SK-N-SH (cell line): ENCODE results near the gene VSIG8. TPM values are rescaled to one million over a fixed set of nuclear protein-coding genes. Genes with fewer than 3 reads are reported as not detected.

ENCODE experiments used
- CTCF ChIA-PET: fragments of 300-600, 350-600 bp; formaldehyde crosslinking; extraction: SDS; loops from one replicate; lab custom pipeline; 2021; lab: Yijun Ruan, JAX
- POLR2A ChIA-PET: fragments of 350-600 bp; sonication (Branson Sonifier 250); formaldehyde crosslinking; extraction: SDS; loops from one replicate; lab custom pipeline; 2020; ENCODE audit warnings: antibody characterized with exemption, inconsistent platforms; lab: Yijun Ruan, JAX
- DNase-seq: peaks from one replicate; pipeline ENCODE4 v3.0.0; 2012
- H2AFZ ChIP-seq: fragments of 200-600 bp; sonication (generic); 2 replicates; pipeline ENCODE4 v1.8.1; 2016; ENCODE audit warnings: antibody characterized with exemption, mild to moderate bottlenecking, low read depth
- H3F3A ChIP-seq: fragments of 200-600 bp; sonication (generic); replicated peaks from 2 replicates; pipeline ENCODE3; 2016; ENCODE audit warnings: antibody characterized with exemption, mild to moderate bottlenecking; ENCODE audit not compliant: insufficient read depth
- H3K27ac ChIP-seq, 2 experiments: fragments of 200-500 bp in 1 of 2; fragments of 200-600 bp in 1 of 2; sonication (Bioruptor generic) in 1 of 2; sonication (generic), shearing (Covaris generic) in 1 of 2; 2 replicates each; pipeline versions ENCODE4 v1.5.1 to v1.6.1; 2014 to 2016; ENCODE audit warnings: low read depth in 2 of 2, inconsistent platforms in 1 of 2, low read length in 1 of 2, mild to moderate bottlenecking in 1 of 2, mixed read lengths in 1 of 2
- H3K27me3 ChIP-seq: fragments of 200-600 bp; sonication (generic), shearing (Covaris generic); 2 replicates; pipeline ENCODE4 v1.6.1; 2016; ENCODE audit warnings: mixed run types; ENCODE audit not compliant: insufficient read depth
- H3K36me3 ChIP-seq, 2 experiments: fragments of 200-500 bp in 1 of 2; fragments of 200-600 bp in 1 of 2; sonication (Bioruptor generic) in 1 of 2; sonication (generic) in 1 of 2; replicated peaks in 1 of 2; 2 replicates each; pipeline versions ENCODE3 to v1.5.1; 2014 to 2016; ENCODE audit warnings: low read length in 1 of 2, mild to moderate bottlenecking in 1 of 2; ENCODE audit not compliant: insufficient read depth in 2 of 2, control insufficient read depth in 1 of 2
- H3K4me1 ChIP-seq, 2 experiments: fragments of 200-500 bp in 1 of 2; fragments of 200-600 bp in 1 of 2; sonication (Bioruptor generic) in 1 of 2; sonication (generic), shearing (Covaris generic) in 1 of 2; 2 replicates each; pipeline versions ENCODE4 v1.5.1 to v1.6.1; 2014 to 2016; ENCODE audit warnings: low read depth in 1 of 2, low read length in 1 of 2, mixed run types in 1 of 2; ENCODE audit not compliant: insufficient read depth in 2 of 2, control insufficient read depth in 1 of 2
- H3K4me2 ChIP-seq: fragments of 200-600 bp; sonication (generic), shearing (Covaris generic); 2 replicates; pipeline ENCODE4 v1.6.1; 2017; ENCODE audit warnings: mixed run types
- H3K4me3 ChIP-seq, 2 experiments: fragments of 200-500 bp in 1 of 2; fragments of 200-600 bp in 1 of 2; sonication (Bioruptor generic) in 1 of 2; sonication (generic), shearing (Covaris generic) in 1 of 2; 2 replicates each; pipeline versions ENCODE4 v1.5.1 to v1.8.1; 2014 to 2016; ENCODE audit warnings: low read depth in 2 of 2, inconsistent platforms in 1 of 2, low read length in 1 of 2, mild to moderate bottlenecking in 1 of 2, mixed read lengths in 1 of 2, moderate library complexity in 1 of 2
- H3K79me2 ChIP-seq: fragments of 200-600 bp; sonication (generic); 2 replicates; pipeline ENCODE4 v1.8.1; 2017; ENCODE audit warnings: mild to moderate bottlenecking; ENCODE audit not compliant: insufficient read depth
- H3K9ac ChIP-seq: fragments of 200-600 bp; sonication (generic); 2 replicates; pipeline ENCODE4 v1.6.1; 2017; ENCODE audit warnings: mixed run types
- H3K9me2 ChIP-seq: fragments of 200-600 bp; sonication (generic); 2 replicates; pipeline ENCODE4 v1.6.1; 2017; ENCODE audit warnings: mixed run types
- H3K9me3 ChIP-seq: fragments of 200-600 bp; sonication (generic); 2 replicates; pipeline ENCODE4 v1.6.1; 2017; ENCODE audit warnings: mixed run types, mild to moderate bottlenecking, moderate library complexity
- H4K20me1 ChIP-seq: fragments of 200-600 bp; sonication (generic); 2 replicates; pipeline ENCODE4 v1.6.1; 2017; ENCODE audit warnings: mild to moderate bottlenecking, mixed run types; ENCODE audit not compliant: insufficient read depth
- ELF1 ChIP-seq: IDR thresholded peaks from 2 replicates; pipeline ENCODE4 v1.4.0; 2012
- EP300 ChIP-seq, 2 experiments: IDR thresholded peaks; 2 replicates each; pipeline versions ENCODE4 v1.4.0 to v1.6.1; 2012; ENCODE audit warnings: borderline replicate concordance in 1 of 2, low read depth in 1 of 2, low read length in 1 of 2
- FOSL2 ChIP-seq: IDR thresholded peaks from 2 replicates; pipeline ENCODE4 v1.4.0; 2012; ENCODE audit warnings: low read depth, mild to moderate bottlenecking, moderate library complexity, borderline replicate concordance
- FOXM1 ChIP-seq: IDR thresholded peaks from 2 replicates; pipeline ENCODE4 v1.4.0; 2012; ENCODE audit warnings: low read depth, mild to moderate bottlenecking
- GABPA ChIP-seq: IDR thresholded peaks from 2 replicates; pipeline ENCODE4 v1.4.0; 2012; ENCODE audit warnings: low read depth, mild to moderate bottlenecking
- GATA2 ChIP-seq: sonication (generic); formaldehyde crosslinking; IDR thresholded peaks from 2 replicates; pipeline ENCODE4 v1.5.0; 2020; ENCODE audit warnings: mild to moderate bottlenecking, missing genetic modification reagents
- JUND ChIP-seq: IDR thresholded peaks from 2 replicates; pipeline ENCODE4 v1.4.0; 2012
- NFIC ChIP-seq: IDR thresholded peaks from 2 replicates; pipeline ENCODE4 v1.4.0; 2012; ENCODE audit warnings: borderline replicate concordance
- NRF1 ChIP-seq: IDR thresholded peaks from 2 replicates; pipeline ENCODE4 v1.6.1; 2012; ENCODE audit warnings: low read depth, mild to moderate bottlenecking, low read length
- PBX3 ChIP-seq: IDR thresholded peaks from 2 replicates; pipeline ENCODE4; 2012
- RAD21 ChIP-seq: IDR thresholded peaks from 2 replicates; pipeline ENCODE4 v1.6.1; 2012; ENCODE audit warnings: mild to moderate bottlenecking, low read length
- RFX5 ChIP-seq: IDR thresholded peaks from 2 replicates; pipeline ENCODE4 v1.6.1; 2012; ENCODE audit warnings: mild to moderate bottlenecking, improper control_type of control experiment, low read length
- RXRA ChIP-seq: IDR thresholded peaks from 2 replicates; pipeline ENCODE4 v1.4.0; 2012; ENCODE audit warnings: low read depth, mild to moderate bottlenecking, borderline replicate concordance
- SMC3 ChIP-seq: IDR thresholded peaks from 2 replicates; pipeline ENCODE4 v1.6.1; 2012; ENCODE audit warnings: low read depth, low read length, improper control_type of control experiment
- TAF1 ChIP-seq: IDR thresholded peaks from 2 replicates; pipeline ENCODE4 v1.6.1; 2012; ENCODE audit warnings: low read depth, mild to moderate bottlenecking, low read length, moderate library complexity, borderline replicate concordance
- TCF12 ChIP-seq: IDR thresholded peaks from 2 replicates; pipeline ENCODE4 v1.4.0; 2012
- USF1 ChIP-seq: IDR thresholded peaks from 2 replicates; pipeline ENCODE4 v1.4.0; 2012; ENCODE audit warnings: low read depth, borderline replicate concordance
- USF2 ChIP-seq: fragments of 150-350 bp; IDR thresholded peaks from 2 replicates; pipeline ENCODE4 v1.6.1; 2017; ENCODE audit warnings: antibody characterized with exemption, low read length, low read depth, borderline replicate concordance
- YY1 ChIP-seq: IDR thresholded peaks from 2 replicates; pipeline ENCODE4 v1.4.0; 2012; ENCODE audit warnings: low read depth, mild to moderate bottlenecking
- WGBS: methylation state at CpG from one replicate; pipeline ENCODE4 v1.1.6; 2017; ENCODE audit warnings: low lambda C conversion rate; 5-methylcytosine and 5-hydroxymethylcytosine counted together
- polyA plus RNA-seq, 3 experiments: library from polyadenylated mRNA; depleted of rRNA; stranded (reverse); fragments of >200 nt; gene quantifications; 2 replicates each; pipeline ENCODE4 v1.2.3, GENCODE V29; 2012

Gene VSIG8
- polyA plus RNA-seq, 1 of the 3 experiments (the other 2 are of a cell fraction) = not detected

GRCh38 chr1:159881622-159882526 lies 19.4 kb upstream of the VSIG8 start (continued):
- TF ChIP-seq GABPA = no peak
- no peak for TF ChIP-seq GATA2 (CRISPR knock-in tag)
- TF ChIP-seq TCF12 = peak; percentile 89
- TF ChIP-seq NFIC = peak; percentile 100
- TF ChIP-seq YY1 = no peak
- TF ChIP-seq FOSL2 = peak; percentile 91
- TF ChIP-seq NRF1 = no peak
- no peak for TF ChIP-seq FOXM1
- peak; percentile 77 for TF ChIP-seq ELF1
- TF ChIP-seq JUND = peak; percentile 87
- TF ChIP-seq RXRA = no peak; the same call in 1 of the 2 replicates
- TF ChIP-seq PBX3 = 0 out of 2 replicates have a peak, but pooled peaks have one; percentile 27
- no peak for TF ChIP-seq RFX5
- no peak; the same call in 1 of the 2 replicates for TF ChIP-seq USF1
- peak in 1 of 2 experiments; percentile 76; a peak in 1 of 4 replicates for TF ChIP-seq EP300 (IDR thresholded peaks at IDR 0.05; ENCODE audit: borderline replicate concordance in 1 of 2, low read depth in 1 of 2, low read length in 1 of 2)
- TF ChIP-seq TAF1 = no peak
- no peak for TF ChIP-seq SMC3
- TF ChIP-seq USF2 = no peak

GRCh38 chr1:159880430-159880829 lies 18.0 kb upstream of the VSIG8 start:
- Histone ChIP-seq H3K36me3 (no peaks in the 10 kb centered on the region), H3K9me3 (no peaks in the 10 kb centered on the region), H3F3A (peaks cover 5% of the 10 kb centered on the region), H3K27me3 (no peaks in the 10 kb centered on the region), H3K4me1 (peaks cover 12 to 14% of the 10 kb centered on the region in 2 experiments; a peak in 2 of 4 replicates), H3K4me3 (no peak overlapping the region), H3K4me2 (peak overlapping the region; percentile 13; the same call in 1 of the 2 replicates), H3K79me2 (no peaks in the 10 kb centered on the region), H3K27ac (peak overlapping the region in 1 of 2 experiments; percentile 9; a peak in 1 of 4 replicates), H3K9me2 (no peaks in the 10 kb centered on the region), H4K20me1 (no peaks in the 10 kb centered on the region), H3K9ac (no peak overlapping the region), H2AFZ (no peak overlapping the region; the same call in 1 of the 2 replicates)
- ChIA-PET CTCF (interaction anchor here (1.0 to 6.7 kb wide), 6 partner anchors 11 to 127 kb away, joined by 3 to 76 read pairs (median 5); no protein-coding TSS in a partner anchor), POLR2A (no interaction called here)
- no peak for DNase-seq
- TF ChIP-seq GATA2 (CRISPR knock-in tag) (peak; percentile 47), RAD21 (no peak), TAF1 (no peak), TCF12 (peak; percentile 78)
- 57% methylated on average over 3 of the region's 3 CpGs for WGBS
